Measurements from ENCODE around the gene ABCA8. TPM values are rescaled to one million over a fixed set of nuclear protein-coding genes. Genes with fewer than 3 reads are reported as not detected.

ABCA8 gene
- total RNA-seq, 1 donor from 2014 or later = not detected

DNA sequence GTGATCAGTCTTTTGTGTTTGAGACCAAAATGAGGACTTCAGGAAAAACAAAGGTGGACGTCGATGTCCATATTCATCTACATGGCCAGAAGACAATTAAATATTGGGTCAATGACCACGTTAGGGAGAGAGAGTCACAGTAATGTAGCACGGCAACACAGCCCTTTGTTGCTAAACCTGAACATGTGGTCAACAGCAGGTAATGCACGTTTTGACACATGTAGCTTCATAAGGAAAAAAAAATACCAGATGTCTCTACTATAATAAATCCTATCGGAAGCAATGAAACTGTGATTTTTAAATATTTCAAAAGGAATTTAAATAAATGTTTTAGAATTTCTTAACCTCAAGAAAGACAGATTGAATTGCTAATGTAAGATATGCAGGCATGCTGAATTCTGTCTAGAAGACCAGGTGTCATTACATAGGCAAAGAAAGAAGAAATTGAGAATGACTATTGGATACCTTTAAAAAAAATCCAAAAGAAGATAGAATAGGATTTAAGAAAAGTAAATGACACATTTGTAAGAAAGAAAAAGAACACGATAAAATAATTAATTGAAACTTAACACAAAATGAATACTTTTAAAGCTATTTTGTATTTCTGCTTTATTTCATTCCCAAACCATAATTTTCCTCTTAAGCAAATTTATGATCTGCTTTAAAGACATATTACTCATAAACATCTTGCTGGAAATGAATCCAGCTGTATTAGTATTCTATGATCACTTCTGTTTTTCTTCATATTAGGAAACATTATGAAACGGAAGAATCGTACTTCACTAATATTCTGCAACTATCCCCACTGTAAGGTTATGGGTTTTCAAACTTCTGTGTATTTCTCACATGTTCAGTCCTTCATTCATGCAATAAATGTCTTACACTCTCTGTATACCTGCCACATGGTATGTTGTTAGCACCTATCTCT is 30.1 kb downstream of the ABCA8 start:
- no peak for DNase-seq (ENCODE audit: low spot score)
- H3K9me3 Mint-ChIP-seq = peaks cover 1% of the 10 kb centered on the region
- H3K4me1 Mint-ChIP-seq (ENCODE audit: low read depth) = no peaks in the 10 kb centered on the region
- H3K36me3 Mint-ChIP-seq (ENCODE audit: low read depth) = no peaks in the 10 kb centered on the region
- intact Hi-C loops (cut with micrococcal nuclease) = no loop called here
- no peak overlapping the region for H3K4me3 Mint-ChIP-seq (ENCODE audit: low read depth)
- no peaks in the 10 kb centered on the region for H3K27me3 Mint-ChIP-seq (ENCODE audit: low read depth)
- no peak overlapping the region for H3K27ac Mint-ChIP-seq

DNA sequence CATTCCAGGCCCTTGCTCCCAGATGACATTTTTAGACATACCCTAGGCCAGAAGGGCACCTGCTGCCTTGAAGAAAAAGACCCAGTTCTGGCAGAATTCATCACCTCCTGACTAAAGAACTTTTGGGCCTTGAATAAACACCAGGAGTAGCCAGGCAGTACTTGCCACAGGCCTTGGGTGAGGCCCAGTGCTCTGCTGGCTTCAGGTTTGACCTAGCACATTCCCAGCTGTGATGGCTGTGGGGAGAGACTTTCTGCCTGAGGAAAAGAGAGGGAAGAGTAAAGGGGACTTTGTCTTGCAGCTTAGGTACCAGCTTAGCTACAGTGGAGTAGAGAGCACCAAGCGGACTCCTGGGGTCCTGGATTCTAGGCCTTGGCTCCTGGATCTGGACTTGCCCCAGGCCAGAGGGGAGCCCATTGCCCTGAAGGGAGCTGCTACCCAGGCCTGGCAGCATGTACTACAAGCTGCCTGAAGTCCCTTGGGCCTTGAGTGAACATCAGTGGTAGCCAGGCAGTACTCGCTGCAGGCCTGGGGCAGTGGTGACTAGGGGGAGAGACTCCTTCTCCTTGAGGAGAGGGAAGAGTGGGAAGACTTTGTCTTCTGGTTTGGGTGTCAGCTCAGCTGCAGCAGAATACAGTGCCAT is 44.3 kb downstream of the ABCA8 start:
- Mint-ChIP-seq H3K9me3 (no peaks in the 10 kb centered on the region), H3K4me3 (ENCODE audit: low read depth) (no peak overlapping the region), H3K36me3 (ENCODE audit: low read depth) (no peaks in the 10 kb centered on the region), H3K27ac (no peak overlapping the region), H3K4me1 (ENCODE audit: low read depth) (no peaks in the 10 kb centered on the region), H3K27me3 (ENCODE audit: low read depth) (no peaks in the 10 kb centered on the region)
- no peak for DNase-seq (ENCODE audit: low spot score)
- intact Hi-C loops (cut with micrococcal nuclease) = no loop called here

DNA sequence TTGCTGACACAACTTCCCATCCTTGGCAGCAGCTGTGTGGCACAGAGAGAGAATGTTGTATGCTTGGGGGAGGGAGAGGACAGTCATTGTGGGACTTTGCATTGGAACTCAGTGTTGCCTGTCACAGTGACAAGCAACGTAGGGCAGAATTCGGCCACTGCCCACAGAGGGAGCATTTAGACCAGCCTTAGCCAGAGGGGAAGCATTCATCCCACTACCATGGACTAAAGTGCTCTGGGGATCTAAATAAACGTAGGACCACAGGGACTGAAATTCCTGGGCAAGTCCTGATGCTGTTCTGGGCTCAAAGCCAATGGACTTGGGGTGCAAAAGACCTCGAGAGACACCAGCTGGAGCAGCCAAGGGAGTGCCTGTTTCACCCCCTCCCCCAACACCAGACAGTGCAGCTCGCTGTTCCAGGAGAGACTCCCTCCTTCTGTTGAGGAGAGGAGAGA is 44.9 kb downstream of the ABCA8 start:
- Mint-ChIP-seq H3K4me1 (ENCODE audit: low read depth) (no peaks in the 10 kb centered on the region), H3K4me3 (ENCODE audit: low read depth) (no peak overlapping the region), H3K27ac (no peak overlapping the region), H3K36me3 (ENCODE audit: low read depth) (no peaks in the 10 kb centered on the region), H3K27me3 (ENCODE audit: low read depth) (no peaks in the 10 kb centered on the region), H3K9me3 (no peaks in the 10 kb centered on the region)
- no peak for DNase-seq (ENCODE audit: low spot score)
- intact Hi-C loops (cut with micrococcal nuclease) = no loop called here

DNA sequence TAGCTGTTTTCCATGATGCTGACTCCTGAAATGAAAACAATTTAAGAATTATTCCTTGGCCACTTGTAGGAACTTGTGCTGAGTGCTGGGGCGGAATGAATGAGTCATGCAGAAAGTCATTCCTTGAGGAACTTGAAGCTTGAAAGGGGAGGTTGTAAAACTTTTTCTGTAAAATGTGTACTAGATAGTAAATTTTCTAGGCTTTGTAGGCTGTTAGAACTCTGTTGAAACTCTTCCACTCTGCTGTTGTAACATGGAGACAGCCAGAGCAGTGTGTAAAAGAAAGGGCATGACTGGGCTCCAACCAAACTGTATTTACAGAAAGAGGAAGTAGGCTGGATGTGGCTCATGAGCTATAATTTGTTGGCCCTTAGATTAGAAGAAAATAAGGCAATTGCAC is 46.1 kb downstream of the ABCA8 start:
- no peaks in the 10 kb centered on the region for H3K36me3 Mint-ChIP-seq (ENCODE audit: low read depth)
- no peaks in the 10 kb centered on the region for H3K27me3 Mint-ChIP-seq (ENCODE audit: low read depth)
- no peaks in the 10 kb centered on the region for H3K4me1 Mint-ChIP-seq (ENCODE audit: low read depth)
- no peak overlapping the region for H3K4me3 Mint-ChIP-seq (ENCODE audit: low read depth)
- intact Hi-C loops (cut with micrococcal nuclease) = no loop called here
- no peaks in the 10 kb centered on the region for H3K9me3 Mint-ChIP-seq
- DNase-seq (ENCODE audit: low spot score) = no peak
- no peak overlapping the region for H3K27ac Mint-ChIP-seq

DNA sequence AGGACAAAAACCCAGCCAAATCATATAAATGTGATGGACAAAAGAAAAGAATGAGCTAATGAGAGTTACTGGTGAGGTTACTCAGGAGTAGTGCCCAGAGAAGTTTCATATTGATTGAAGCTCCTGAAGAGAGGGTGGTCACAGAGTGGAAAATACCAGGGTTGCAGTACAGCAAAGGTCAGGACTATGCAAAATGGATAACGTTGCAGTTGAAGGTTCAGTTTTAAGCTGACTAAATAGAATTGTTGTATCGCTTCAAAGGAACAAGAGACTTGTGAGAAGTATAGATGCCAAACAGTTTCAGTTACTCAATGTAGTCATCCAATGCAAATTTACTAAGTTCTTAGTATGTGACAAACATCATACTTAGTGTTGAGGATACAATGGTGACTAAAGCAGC is 47.1 kb downstream of the ABCA8 start:
- Mint-ChIP-seq H3K4me1 (ENCODE audit: low read depth) (no peaks in the 10 kb centered on the region), H3K27me3 (ENCODE audit: low read depth) (no peaks in the 10 kb centered on the region), H3K36me3 (ENCODE audit: low read depth) (no peaks in the 10 kb centered on the region), H3K27ac (no peak overlapping the region), H3K9me3 (no peaks in the 10 kb centered on the region), H3K4me3 (ENCODE audit: low read depth) (no peak overlapping the region)
- no peak for DNase-seq (ENCODE audit: low spot score)
- intact Hi-C loops (cut with micrococcal nuclease) = no loop called here

DNA sequence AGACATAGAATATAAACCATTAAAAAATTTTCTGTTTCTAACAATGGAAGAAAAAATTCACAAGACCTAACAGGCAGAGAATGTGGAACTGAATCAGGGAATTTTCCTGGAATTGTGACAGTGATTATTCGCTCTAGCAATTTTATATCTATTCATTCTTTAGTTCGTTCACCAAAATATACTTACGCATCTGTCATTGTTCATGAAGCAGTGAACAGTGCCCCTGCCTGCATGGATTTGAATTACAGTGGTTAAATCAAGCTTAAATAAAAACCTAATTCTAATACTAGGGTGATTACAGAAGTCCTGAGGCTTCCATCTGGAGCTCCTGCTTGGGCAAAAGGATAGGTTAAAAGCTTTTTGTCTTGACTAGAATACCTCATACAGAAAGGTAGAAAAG is 48.6 kb downstream of the ABCA8 start:
- Mint-ChIP-seq H3K27ac (no peak overlapping the region), H3K4me3 (ENCODE audit: low read depth) (no peak overlapping the region), H3K27me3 (ENCODE audit: low read depth) (no peaks in the 10 kb centered on the region), H3K36me3 (ENCODE audit: low read depth) (no peaks in the 10 kb centered on the region), H3K4me1 (ENCODE audit: low read depth) (no peaks in the 10 kb centered on the region), H3K9me3 (no peaks in the 10 kb centered on the region)
- no peak for DNase-seq (ENCODE audit: low spot score)
- intact Hi-C loops (cut with micrococcal nuclease) = no loop called here

DNA sequence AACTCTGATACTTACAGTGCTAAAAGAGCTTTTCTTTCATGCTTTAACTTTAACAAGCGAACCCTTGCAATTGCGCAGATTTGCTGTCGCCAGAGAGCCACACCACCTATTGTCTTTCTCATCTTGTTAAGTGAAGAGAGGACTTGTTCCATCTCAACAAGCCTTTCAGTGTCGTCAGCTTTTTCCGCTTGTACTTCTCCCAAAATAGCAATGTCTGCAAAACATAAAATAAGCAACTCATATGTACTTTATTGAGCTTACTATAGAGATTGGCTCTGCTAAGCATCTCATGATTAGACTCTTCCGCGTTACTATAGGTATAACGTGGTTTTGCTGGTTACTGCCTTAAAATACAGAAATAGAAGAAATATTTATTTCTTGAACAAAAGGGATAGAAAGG is 51.9 kb downstream of the ABCA8 start:
- intact Hi-C loops (cut with micrococcal nuclease) = no loop called here
- no peaks in the 10 kb centered on the region for H3K9me3 Mint-ChIP-seq
- H3K4me1 Mint-ChIP-seq (ENCODE audit: low read depth) = no peaks in the 10 kb centered on the region

DNA sequence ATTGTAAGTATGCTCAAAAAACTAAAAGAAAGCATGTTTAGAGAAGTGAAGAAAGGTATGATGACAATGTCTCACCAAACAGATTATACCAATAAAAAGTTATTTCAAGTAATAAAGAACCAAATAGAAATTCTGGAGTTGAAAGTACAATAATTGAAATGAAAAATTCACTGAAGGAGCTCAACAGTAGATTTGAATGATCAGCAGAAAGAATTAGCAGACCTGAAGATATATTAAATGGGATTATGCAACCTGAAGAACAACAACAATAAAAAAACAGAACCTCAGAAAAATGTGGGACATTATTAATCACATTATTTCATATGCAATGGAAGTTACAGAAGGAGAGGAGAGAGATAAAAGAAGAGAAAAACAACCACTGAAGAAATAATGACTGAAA is 57.6 kb downstream of the ABCA8 start:
- no peak for DNase-seq (ENCODE audit: low spot score)
- intact Hi-C loops (cut with micrococcal nuclease) = no loop called here
- Mint-ChIP-seq H3K4me1 (ENCODE audit: low read depth) (no peaks in the 10 kb centered on the region), H3K27ac (no peak overlapping the region), H3K4me3 (ENCODE audit: low read depth) (no peak overlapping the region), H3K9me3 (peaks cover 8% of the 10 kb centered on the region), H3K36me3 (ENCODE audit: low read depth) (no peaks in the 10 kb centered on the region), H3K27me3 (ENCODE audit: low read depth) (no peaks in the 10 kb centered on the region)

More for the DNA sequence above, 51.9 kb downstream of the ABCA8 start:
- DNase-seq (ENCODE audit: low spot score) = no peak
- Mint-ChIP-seq H3K4me3 (ENCODE audit: low read depth) (no peak overlapping the region), H3K36me3 (ENCODE audit: low read depth) (no peaks in the 10 kb centered on the region), H3K27ac (no peak overlapping the region), H3K27me3 (ENCODE audit: low read depth) (no peaks in the 10 kb centered on the region)

DNA sequence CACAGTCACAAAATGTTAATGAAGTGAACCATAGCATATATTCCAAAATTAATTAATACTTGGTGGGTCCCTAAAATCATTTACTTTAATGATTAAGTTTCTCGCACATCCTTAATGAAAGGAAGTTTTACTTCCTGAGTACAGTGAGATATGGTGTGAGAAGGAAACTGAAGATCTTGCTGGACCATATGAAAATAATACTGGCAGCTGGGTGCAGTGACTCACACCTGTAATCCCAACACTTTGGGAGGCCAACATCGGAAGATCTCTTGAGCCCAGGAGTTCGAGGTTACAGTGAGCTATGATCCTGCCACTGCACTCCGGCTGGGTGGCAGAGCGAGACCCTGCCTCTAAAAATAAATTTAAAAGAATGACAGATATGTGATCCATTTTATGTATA is 62.5 kb downstream of the ABCA8 start:
- H3K4me3 Mint-ChIP-seq (ENCODE audit: low read depth) = no peak overlapping the region
- no peak overlapping the region for H3K27ac Mint-ChIP-seq
- intact Hi-C loops (cut with micrococcal nuclease) = no loop called here
- no peaks in the 10 kb centered on the region for H3K27me3 Mint-ChIP-seq (ENCODE audit: low read depth)
- H3K9me3 Mint-ChIP-seq = peaks cover 6% of the 10 kb centered on the region
- no peaks in the 10 kb centered on the region for H3K36me3 Mint-ChIP-seq (ENCODE audit: low read depth)
- H3K4me1 Mint-ChIP-seq (ENCODE audit: low read depth) = no peaks in the 10 kb centered on the region
- no peak for DNase-seq (ENCODE audit: low spot score)

DNA sequence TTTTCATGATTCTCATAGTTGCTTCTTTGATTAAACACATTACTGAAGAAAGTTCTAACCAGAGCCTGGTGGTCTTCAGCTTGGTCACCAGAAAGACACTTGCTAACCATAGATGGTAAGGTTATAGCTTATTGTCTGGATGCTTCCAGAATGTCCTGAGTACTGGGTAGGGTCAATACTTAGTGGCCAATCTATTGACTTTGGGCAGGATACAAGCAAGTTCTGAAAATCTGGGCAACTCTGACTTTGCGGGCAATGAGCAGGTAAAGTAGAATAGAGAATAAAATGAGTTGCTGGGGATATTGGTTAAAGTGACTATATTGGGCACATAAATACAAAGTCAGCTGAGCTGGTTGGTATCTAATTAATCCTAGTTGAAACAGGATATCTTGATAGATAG is 63.0 kb downstream of the ABCA8 start:
- intact Hi-C loops (cut with micrococcal nuclease) = no loop called here
- Mint-ChIP-seq H3K27me3 (ENCODE audit: low read depth) (no peaks in the 10 kb centered on the region), H3K27ac (no peak overlapping the region)

DNA sequence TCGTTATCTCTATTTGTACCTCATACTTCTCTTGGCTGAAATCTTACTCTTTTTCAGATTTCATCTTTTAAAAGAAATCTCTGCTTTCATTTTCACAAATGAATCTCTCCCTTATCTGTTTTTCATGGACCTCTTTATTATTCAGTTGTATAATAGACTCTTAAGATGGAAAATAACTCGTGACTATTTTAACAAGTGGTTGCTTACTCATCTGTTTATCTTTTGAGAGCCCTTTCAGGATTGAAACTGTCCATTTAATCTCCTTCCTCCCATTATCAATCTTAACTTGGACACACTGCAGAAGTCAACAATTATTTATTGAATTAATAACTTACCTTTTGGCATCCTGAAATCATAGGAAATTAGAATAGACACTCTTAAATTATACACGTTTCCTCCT is 68.8 kb downstream of the ABCA8 start:
- no peaks in the 10 kb centered on the region for H3K27me3 Mint-ChIP-seq (ENCODE audit: low read depth)
- intact Hi-C loops (cut with micrococcal nuclease) = no loop called here
- H3K27ac Mint-ChIP-seq = no peak overlapping the region
- H3K4me3 Mint-ChIP-seq (ENCODE audit: low read depth) = no peak overlapping the region
- H3K9me3 Mint-ChIP-seq = no peaks in the 10 kb centered on the region
- H3K4me1 Mint-ChIP-seq (ENCODE audit: low read depth) = no peaks in the 10 kb centered on the region
- no peak for DNase-seq (ENCODE audit: low spot score)
- no peaks in the 10 kb centered on the region for H3K36me3 Mint-ChIP-seq (ENCODE audit: low read depth)

More for the DNA sequence above, 63.0 kb downstream of the ABCA8 start:
- H3K9me3 Mint-ChIP-seq = peaks cover 4% of the 10 kb centered on the region
- no peaks in the 10 kb centered on the region for H3K4me1 Mint-ChIP-seq (ENCODE audit: low read depth)
- H3K4me3 Mint-ChIP-seq (ENCODE audit: low read depth) = no peak overlapping the region
- no peak for DNase-seq (ENCODE audit: low spot score)
- no peaks in the 10 kb centered on the region for H3K36me3 Mint-ChIP-seq (ENCODE audit: low read depth)

DNA sequence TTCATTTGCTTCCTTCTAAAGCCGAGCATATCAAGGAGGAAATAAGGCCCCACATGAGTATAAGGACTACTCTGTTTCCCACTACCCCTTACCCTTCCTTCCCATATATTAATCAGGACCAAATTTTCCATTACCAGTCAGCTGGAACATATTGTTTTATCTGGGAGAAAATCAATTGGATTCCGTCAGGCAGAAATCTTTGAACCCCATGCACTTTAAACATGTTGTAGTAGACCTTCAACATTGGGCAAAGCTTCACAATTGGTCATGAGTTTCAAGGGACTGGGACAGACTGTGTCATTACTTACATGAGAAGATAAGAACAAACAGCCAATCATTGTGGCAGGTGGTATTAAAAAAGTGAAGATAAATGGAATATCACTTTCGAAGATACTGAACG is 70.3 kb downstream of the ABCA8 start:
- Mint-ChIP-seq H3K4me3 (ENCODE audit: low read depth) (no peak overlapping the region), H3K27me3 (ENCODE audit: low read depth) (no peaks in the 10 kb centered on the region), H3K9me3 (no peaks in the 10 kb centered on the region), H3K36me3 (ENCODE audit: low read depth) (no peaks in the 10 kb centered on the region), H3K27ac (no peak overlapping the region), H3K4me1 (ENCODE audit: low read depth) (no peaks in the 10 kb centered on the region)
- DNase-seq (ENCODE audit: low spot score) = no peak
- intact Hi-C loops (cut with micrococcal nuclease) = no loop called here

DNA sequence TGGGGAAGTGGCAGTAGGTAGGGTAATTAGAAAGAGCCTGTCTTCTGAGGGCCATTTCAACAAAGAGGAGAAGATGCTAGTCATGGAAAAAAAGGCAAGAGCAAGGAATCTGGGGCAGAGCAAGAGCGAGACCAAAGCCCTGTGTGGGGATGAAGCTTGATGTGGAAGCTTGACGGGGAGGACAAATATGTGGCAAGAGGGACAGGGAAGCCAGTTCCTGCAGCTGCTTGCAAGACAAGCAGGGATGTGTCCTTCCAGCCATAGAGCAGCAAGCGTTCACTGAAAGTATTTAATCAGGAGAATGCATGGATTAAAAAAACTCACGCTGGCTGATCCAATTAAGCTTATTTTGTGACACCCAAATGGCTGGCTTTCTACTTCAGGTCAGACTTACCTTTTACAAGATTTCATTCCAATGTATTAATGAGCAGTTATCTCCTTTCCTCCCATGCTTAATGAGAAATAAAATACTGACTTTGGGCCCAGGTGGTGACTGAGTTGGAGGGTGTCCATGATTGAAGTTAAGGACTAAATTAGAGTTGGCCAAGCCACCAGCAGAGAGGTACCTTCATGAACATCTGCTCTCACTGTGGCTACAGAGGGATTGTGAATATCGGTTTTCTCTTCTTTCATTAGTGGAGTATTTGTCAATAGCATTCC is 76.8 kb downstream of the ABCA8 start:
- Mint-ChIP-seq H3K4me1 (ENCODE audit: low read depth) (no peaks in the 10 kb centered on the region), H3K9me3 (no peaks in the 10 kb centered on the region), H3K4me3 (ENCODE audit: low read depth) (no peak overlapping the region), H3K36me3 (ENCODE audit: low read depth) (no peaks in the 10 kb centered on the region), H3K27me3 (ENCODE audit: low read depth) (no peaks in the 10 kb centered on the region), H3K27ac (no peak overlapping the region)
- no peak for DNase-seq (ENCODE audit: low spot score)
- intact Hi-C loops (cut with micrococcal nuclease) = no loop called here
